GM18519 (cell line): ENCODE measurements around the gene CCDC83.
"Not testable (repeated sequence)": the region's sequence is repeated elsewhere in the genome, so short reads cannot be mapped to it uniquely, and the experiment has no call there.

Experiments used
- ATAC-seq: cut with Tn5 transposase; IDR thresholded peaks from one replicate; pipeline ENCODE4 v1.9.1; 2021; ENCODE audit warnings: mild to moderate bottlenecking, moderate library complexity; ENCODE audit not compliant: unreplicated experiment, low FRiP score

CCDC83 gene

GRCh38 chr11:85835263-85835662 is 19.9 kb upstream of the CCDC83 start:
- no peak for ATAC-seq

GRCh38 chr11:85835729-85836128 is 19.5 kb upstream of the CCDC83 start:
- ATAC-seq, result no peak

- not testable (repeated sequence) for ATAC-seq
Observed at GRCh38 chr11:85840932-85841331, 14.3 kb upstream of the CCDC83 start.

GRCh38 chr11:85843929-85844328 is 11.3 kb upstream of the CCDC83 start:
- no peak for ATAC-seq

GRCh38 chr11:85844439-85845123 is 10.6 kb upstream of the CCDC83 start:
- no peak for ATAC-seq

GRCh38 chr11:85845124-85845631 is 10.0 kb upstream of the CCDC83 start:
- ATAC-seq, result no peak

GRCh38 chr11:85847436-85847835 is 7.7 kb upstream of the CCDC83 start:
- ATAC-seq, result no peak

- ATAC-seq, result no peak
Observed at GRCh38 chr11:85848006-85848405, 7.2 kb upstream of the CCDC83 start.

GRCh38 chr11:85848556-85848955 is 6.6 kb upstream of the CCDC83 start:
- ATAC-seq, result no peak

- ATAC-seq, result not testable (repeated sequence)
Observed at GRCh38 chr11:85852754-85853153, 2.4 kb upstream of the CCDC83 start.

GRCh38 chr11:85853541-85853940 is 1.6 kb upstream of the CCDC83 start:
- not testable (repeated sequence) for ATAC-seq

GRCh38 chr11:85854212-85854556 is 999 bp upstream of the CCDC83 start:
- ATAC-seq, result no peak

GRCh38 chr11:85854557-85855340 is 434 bp upstream of the CCDC83 start:
- peak; percentile 99 for ATAC-seq

- no peak for ATAC-seq
Observed at GRCh38 chr11:85857098-85857497, 1.9 kb downstream of the CCDC83 start.

GRCh38 chr11:85859541-85859940 is 4.4 kb downstream of the CCDC83 start:
- ATAC-seq, result not testable (repeated sequence)

- ATAC-seq, result no peak
Observed at GRCh38 chr11:85863855-85864254, 8.7 kb downstream of the CCDC83 start.

GRCh38 chr11:85866137-85866827 is 11.1 kb downstream of the CCDC83 start:
- ATAC-seq, result no peak

GRCh38 chr11:85867751-85868150 is 12.6 kb downstream of the CCDC83 start:
- ATAC-seq, result no peak

- ATAC-seq, result no peak
Observed at GRCh38 chr11:85869781-85870180, 14.6 kb downstream of the CCDC83 start.

- ATAC-seq, result no peak
Observed at GRCh38 chr11:85874265-85874664, 19.1 kb downstream of the CCDC83 start.

GRCh38 chr11:85875505-85875904 is 20.3 kb downstream of the CCDC83 start:
- ATAC-seq, result no peak
